HG02938 (cell line): ENCODE measurements around the gene CHPF.
A peak's percentile ranks its signal among the peaks of the same experiment; 100 is the strongest.

Experiments used
- ATAC-seq: cut with Tn5 transposase; IDR thresholded peaks from one replicate; pipeline ENCODE4 v1.9.1; 2021; ENCODE audit warnings: mild to moderate bottlenecking, moderate library complexity; ENCODE audit not compliant: unreplicated experiment

The CHPF gene

GRCh38 chr2:219514836-219515235 is 28.8 kb downstream of the CHPF start:
- no peak for ATAC-seq

GRCh38 chr2:219514196-219514761 is 29.3 kb downstream of the CHPF start, which contains the start of gene ASIC4:
ASIC4 (plus strand) TSS chr2:219514482; CDS start chr2:219514725, 243 bp downstream.
- no peak for ATAC-seq

GRCh38 chr2:219513787-219514186 is 29.8 kb downstream of the CHPF start:
- ATAC-seq = no peak

- no peak for ATAC-seq
Observed at GRCh38 chr2:219512524-219513216, 30.9 kb downstream of the CHPF start.

- ATAC-seq = no peak
Observed at GRCh38 chr2:219511547-219512325, 31.9 kb downstream of the CHPF start.

- ATAC-seq = no peak
Observed at GRCh38 chr2:219510512-219511135, 33.0 kb downstream of the CHPF start.

GRCh38 chr2:219509780-219510511 is 33.7 kb downstream of the CHPF start:
- ATAC-seq = peak; percentile 71

- ATAC-seq = peak; percentile 12
Observed at GRCh38 chr2:219508971-219509779, 34.4 kb downstream of the CHPF start.

- ATAC-seq = no peak
Observed at GRCh38 chr2:219508444-219508734, 35.2 kb downstream of the CHPF start.

GRCh38 chr2:219507581-219508443 is 35.8 kb downstream of the CHPF start:
- no peak for ATAC-seq

GRCh38 chr2:219506802-219507526 is 36.6 kb downstream of the CHPF start:
- no peak for ATAC-seq

GRCh38 chr2:219506153-219506801 is 37.3 kb downstream of the CHPF start:
- ATAC-seq = no peak

- no peak for ATAC-seq
Observed at GRCh38 chr2:219505585-219505984, 38.0 kb downstream of the CHPF start.

- no peak for ATAC-seq
Observed at GRCh38 chr2:219502618-219503017, 41.0 kb downstream of the CHPF start.

GRCh38 chr2:219501849-219502248 is 41.8 kb downstream of the CHPF start:
- no peak for ATAC-seq

GRCh38 chr2:219500135-219500534 is 43.5 kb downstream of the CHPF start:
- ATAC-seq = no peak

- ATAC-seq = no peak
Observed at GRCh38 chr2:219499555-219499954, 44.1 kb downstream of the CHPF start.

GRCh38 chr2:219499058-219499307 is 44.6 kb downstream of the CHPF start:
- ATAC-seq = no peak
